SK-N-SH treated with all-trans-retinoic acid at 6 μM for 48 hours (cell line): ENCODE measurements around the gene PSD2.

Experiments used
- ATAC-seq: fragments of 200-7000 bp; cut with Tn5 transposase; 3 replicates; pipeline ENCODE4 v1.9.1; 2020; ENCODE audit warnings: mild to moderate bottlenecking, moderate library complexity
- ARNTL ChIP-seq: fragments of 450-650 bp; formaldehyde crosslinking; IDR thresholded peaks from 2 replicates; pipeline ENCODE4 v1.5.0; 2020; ENCODE audit warnings: low read depth, mild to moderate bottlenecking, moderate library complexity, borderline replicate concordance
- BACH2 ChIP-seq: fragments of 250-450 bp; sonication (Bioruptor Pico); IDR thresholded peaks from 2 replicates; pipeline ENCODE4 v1.9.0; 2021; ENCODE audit warnings: mild to moderate bottlenecking, borderline replicate concordance
- CSDC2 ChIP-seq: fragments of 250-450 bp; sonication (Bioruptor Pico); IDR thresholded peaks from 2 replicates; pipeline ENCODE4 v1.5.0; 2020; ENCODE audit warnings: mild to moderate bottlenecking, moderate library complexity
- ESRRG ChIP-seq: fragments of 250-450 bp; sonication (Bioruptor Pico); IDR thresholded peaks from 2 replicates; pipeline ENCODE4 v1.6.1; 2021; ENCODE audit warnings: mild to moderate bottlenecking
- GLIS3 ChIP-seq: fragments of 250-450 bp; sonication (Bioruptor Pico); IDR thresholded peaks from 2 replicates; pipeline ENCODE4 v1.5.0; 2020; ENCODE audit warnings: mild to moderate bottlenecking, moderate library complexity
- ISL1 ChIP-seq: fragments of 250-450 bp; sonication (Bioruptor Pico); IDR thresholded peaks from 2 replicates; pipeline ENCODE4 v2.1.2; 2022; ENCODE audit warnings: mild to moderate bottlenecking, moderate library complexity
- OSR1 ChIP-seq: fragments of 250-450 bp; sonication (Bioruptor Pico); IDR thresholded peaks from 2 replicates; pipeline ENCODE4 v1.8.0; 2022; ENCODE audit warnings: moderate library complexity, mild to moderate bottlenecking, inconsistent platforms
- PPARA ChIP-seq: fragments of 250-450 bp; sonication (Bioruptor Pico); IDR thresholded peaks from 2 replicates; pipeline ENCODE4 v1.5.0; 2020; ENCODE audit warnings: mild to moderate bottlenecking, borderline replicate concordance
- RARB ChIP-seq: fragments of 250-450 bp; sonication (Bioruptor Pico); IDR thresholded peaks from 2 replicates; pipeline ENCODE4 v1.8.0; 2021; ENCODE audit warnings: mild to moderate bottlenecking, moderate library complexity
- SNAI2 ChIP-seq: fragments of 250-450 bp; sonication (Bioruptor Pico); IDR thresholded peaks from 2 replicates; pipeline ENCODE4 v1.5.0; 2020; ENCODE audit warnings: mild to moderate bottlenecking, moderate library complexity
- TCF4 ChIP-seq: fragments of 250-450 bp; sonication (Bioruptor Pico); IDR thresholded peaks from 2 replicates; pipeline ENCODE4 v1.8.0; 2021; ENCODE audit warnings: mild to moderate bottlenecking, moderate library complexity, borderline replicate concordance
- TOX ChIP-seq: fragments of 250-450 bp; sonication (Bioruptor Pico); IDR thresholded peaks from 2 replicates; pipeline ENCODE4 v1.8.0; 2021; ENCODE audit warnings: mild to moderate bottlenecking, moderate library complexity, borderline replicate concordance
- ZC3H10 ChIP-seq: fragments of 250-450 bp; sonication (Bioruptor Pico); IDR thresholded peaks from 2 replicates; pipeline ENCODE4 v1.5.1; 2021; ENCODE audit warnings: mild to moderate bottlenecking, moderate library complexity
- ZFP3 ChIP-seq: fragments of 250-450 bp; sonication (Bioruptor Pico); IDR thresholded peaks from 2 replicates; pipeline ENCODE4 v1.5.0; 2020; ENCODE audit warnings: mild to moderate bottlenecking, moderate library complexity
- ZFP30 ChIP-seq: fragments of 450-650 bp; formaldehyde crosslinking; IDR thresholded peaks from 2 replicates; pipeline ENCODE4 v1.5.0; 2022; ENCODE audit warnings: mild to moderate bottlenecking, moderate library complexity
- ZNF70 ChIP-seq: fragments of 450-650 bp; formaldehyde crosslinking; IDR thresholded peaks from 2 replicates; pipeline ENCODE4 v1.5.0; 2020; ENCODE audit warnings: mild to moderate bottlenecking, moderate library complexity
- ZNF8 ChIP-seq: fragments of 450-650 bp; formaldehyde crosslinking; IDR thresholded peaks from 2 replicates; pipeline ENCODE4 v1.5.0; 2020; ENCODE audit warnings: mild to moderate bottlenecking, moderate library complexity
- TF ChIP-seq, protein P1 (sequence below): fragments of 250-450 bp; sonication (Bioruptor Pico); IDR thresholded peaks from 2 replicates; pipeline ENCODE4 v1.5.1; 2020; ENCODE audit warnings: low read depth, mild to moderate bottlenecking, moderate library complexity
- TF ChIP-seq, protein P2 (sequence below): fragments of 250-450 bp; sonication (Bioruptor Pico); IDR thresholded peaks from 2 replicates; pipeline ENCODE4 v1.5.1; 2021; ENCODE audit warnings: mild to moderate bottlenecking, moderate library complexity
- TF ChIP-seq, protein P3 (sequence below): fragments of 250-450 bp; sonication (Bioruptor Pico); IDR thresholded peaks from 2 replicates; pipeline ENCODE4 v1.5.0; 2020; ENCODE audit warnings: mild to moderate bottlenecking, moderate library complexity
- TF ChIP-seq, protein P4 (sequence below): fragments of 250-450 bp; sonication (Bioruptor Pico); IDR thresholded peaks from 2 replicates; pipeline ENCODE4 v1.8.0; 2021; ENCODE audit warnings: low read depth, mild to moderate bottlenecking, moderate library complexity, borderline replicate concordance
- TF ChIP-seq, protein P5 (sequence below): fragments of 250-450 bp; sonication (Bioruptor Pico); IDR thresholded peaks from 2 replicates; pipeline ENCODE4 v1.8.0; 2020; ENCODE audit warnings: mild to moderate bottlenecking, moderate library complexity, borderline replicate concordance

The PSD2 gene

DNA sequence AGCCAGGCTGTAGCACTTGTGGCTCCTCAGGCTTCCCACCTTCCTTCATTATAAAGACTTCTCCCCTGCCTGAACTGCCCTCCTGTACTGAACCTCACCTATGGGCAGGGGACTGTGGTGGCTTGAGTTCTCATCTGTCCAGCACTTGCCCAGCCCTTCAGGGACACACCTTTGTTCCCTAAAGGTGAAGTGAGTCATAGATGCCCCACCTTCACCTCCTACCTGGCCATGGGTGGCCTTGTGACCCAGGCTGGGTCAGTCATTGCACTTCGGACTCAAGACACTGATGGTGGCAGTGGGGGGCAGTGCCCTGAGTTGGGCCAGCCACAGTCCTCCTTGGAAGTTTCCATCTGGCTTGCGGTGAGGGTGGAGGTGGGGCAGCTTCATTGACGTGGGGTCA lies 26.1 kb upstream of the PSD2 start:
- TF ChIP-seq ZNF8 (CRISPR knock-in tag) (no peak), BACH2 (CRISPR knock-in tag) (no peak), SNAI2 (CRISPR knock-in tag) (no peak), TOX (no peak), PPARA (CRISPR knock-in tag) (no peak), CSDC2 (CRISPR knock-in tag) (no peak), GLIS3 (CRISPR knock-in tag) (no peak), ZFP3 (CRISPR knock-in tag) (no peak), ZFP30 (CRISPR knock-in tag) (no peak), ISL1 (CRISPR knock-in tag) (no peak), ESRRG (CRISPR knock-in tag) (no peak), OSR1 (CRISPR knock-in tag) (no peak), ARNTL (CRISPR knock-in tag) (no peak)
- TF ChIP-seq, protein P1, sequence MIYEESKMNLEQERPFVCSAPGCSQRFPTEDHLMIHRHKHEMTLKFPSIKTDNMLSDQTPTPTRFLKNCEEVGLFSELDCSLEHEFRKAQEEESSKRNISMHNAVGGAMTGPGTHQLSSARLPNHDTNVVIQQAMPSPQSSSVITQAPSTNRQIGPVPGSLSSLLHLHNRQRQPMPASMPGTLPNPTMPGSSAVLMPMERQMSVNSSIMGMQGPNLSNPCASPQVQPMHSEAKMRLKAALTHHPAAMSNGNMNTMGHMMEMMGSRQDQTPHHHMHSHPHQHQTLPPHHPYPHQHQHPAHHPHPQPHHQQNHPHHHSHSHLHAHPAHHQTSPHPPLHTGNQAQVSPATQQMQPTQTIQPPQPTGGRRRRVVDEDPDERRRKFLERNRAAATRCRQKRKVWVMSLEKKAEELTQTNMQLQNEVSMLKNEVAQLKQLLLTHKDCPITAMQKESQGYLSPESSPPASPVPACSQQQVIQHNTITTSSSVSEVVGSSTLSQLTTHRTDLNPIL (CRISPR knock-in tag), result no peak
- TF ChIP-seq, protein P2, sequence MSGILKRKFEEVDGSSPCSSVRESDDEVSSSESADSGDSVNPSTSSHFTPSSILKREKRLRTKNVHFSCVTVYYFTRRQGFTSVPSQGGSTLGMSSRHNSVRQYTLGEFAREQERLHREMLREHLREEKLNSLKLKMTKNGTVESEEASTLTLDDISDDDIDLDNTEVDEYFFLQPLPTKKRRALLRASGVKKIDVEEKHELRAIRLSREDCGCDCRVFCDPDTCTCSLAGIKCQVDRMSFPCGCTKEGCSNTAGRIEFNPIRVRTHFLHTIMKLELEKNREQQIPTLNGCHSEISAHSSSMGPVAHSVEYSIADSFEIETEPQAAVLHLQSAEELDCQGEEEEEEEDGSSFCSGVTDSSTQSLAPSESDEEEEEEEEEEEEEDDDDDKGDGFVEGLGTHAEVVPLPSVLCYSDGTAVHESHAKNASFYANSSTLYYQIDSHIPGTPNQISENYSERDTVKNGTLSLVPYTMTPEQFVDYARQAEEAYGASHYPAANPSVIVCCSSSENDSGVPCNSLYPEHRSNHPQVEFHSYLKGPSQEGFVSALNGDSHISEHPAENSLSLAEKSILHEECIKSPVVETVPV (CRISPR knock-in tag), result no peak
- TF ChIP-seq, all 23 proteins: peak for 0
- ATAC-seq, result no peak

- no peak for ATAC-seq
- TF ChIP-seq, protein P2 (CRISPR knock-in tag), result no peak
- no peak for TF ChIP-seq RARB (CRISPR knock-in tag)
- no peak for TF ChIP-seq PPARA (CRISPR knock-in tag)
- no peak for TF ChIP-seq SNAI2 (CRISPR knock-in tag)
- TF ChIP-seq, protein P3, sequence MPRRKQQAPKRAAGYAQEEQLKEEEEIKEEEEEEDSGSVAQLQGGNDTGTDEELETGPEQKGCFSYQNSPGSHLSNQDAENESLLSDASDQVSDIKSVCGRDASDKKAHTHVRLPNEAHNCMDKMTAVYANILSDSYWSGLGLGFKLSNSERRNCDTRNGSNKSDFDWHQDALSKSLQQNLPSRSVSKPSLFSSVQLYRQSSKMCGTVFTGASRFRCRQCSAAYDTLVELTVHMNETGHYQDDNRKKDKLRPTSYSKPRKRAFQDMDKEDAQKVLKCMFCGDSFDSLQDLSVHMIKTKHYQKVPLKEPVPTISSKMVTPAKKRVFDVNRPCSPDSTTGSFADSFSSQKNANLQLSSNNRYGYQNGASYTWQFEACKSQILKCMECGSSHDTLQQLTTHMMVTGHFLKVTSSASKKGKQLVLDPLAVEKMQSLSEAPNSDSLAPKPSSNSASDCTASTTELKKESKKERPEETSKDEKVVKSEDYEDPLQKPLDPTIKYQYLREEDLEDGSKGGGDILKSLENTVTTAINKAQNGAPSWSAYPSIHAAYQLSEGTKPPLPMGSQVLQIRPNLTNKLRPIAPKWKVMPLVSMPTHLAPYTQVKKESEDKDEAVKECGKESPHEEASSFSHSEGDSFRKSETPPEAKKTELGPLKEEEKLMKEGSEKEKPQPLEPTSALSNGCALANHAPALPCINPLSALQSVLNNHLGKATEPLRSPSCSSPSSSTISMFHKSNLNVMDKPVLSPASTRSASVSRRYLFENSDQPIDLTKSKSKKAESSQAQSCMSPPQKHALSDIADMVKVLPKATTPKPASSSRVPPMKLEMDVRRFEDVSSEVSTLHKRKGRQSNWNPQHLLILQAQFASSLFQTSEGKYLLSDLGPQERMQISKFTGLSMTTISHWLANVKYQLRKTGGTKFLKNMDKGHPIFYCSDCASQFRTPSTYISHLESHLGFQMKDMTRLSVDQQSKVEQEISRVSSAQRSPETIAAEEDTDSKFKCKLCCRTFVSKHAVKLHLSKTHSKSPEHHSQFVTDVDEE (CRISPR knock-in tag), result no peak
- TF ChIP-seq ZC3H10 (CRISPR knock-in tag), result no peak
- no peak for TF ChIP-seq ZNF70 (CRISPR knock-in tag)
- no peak for TF ChIP-seq TOX
- TF ChIP-seq TCF4 (CRISPR knock-in tag), result no peak
- TF ChIP-seq, protein P4, sequence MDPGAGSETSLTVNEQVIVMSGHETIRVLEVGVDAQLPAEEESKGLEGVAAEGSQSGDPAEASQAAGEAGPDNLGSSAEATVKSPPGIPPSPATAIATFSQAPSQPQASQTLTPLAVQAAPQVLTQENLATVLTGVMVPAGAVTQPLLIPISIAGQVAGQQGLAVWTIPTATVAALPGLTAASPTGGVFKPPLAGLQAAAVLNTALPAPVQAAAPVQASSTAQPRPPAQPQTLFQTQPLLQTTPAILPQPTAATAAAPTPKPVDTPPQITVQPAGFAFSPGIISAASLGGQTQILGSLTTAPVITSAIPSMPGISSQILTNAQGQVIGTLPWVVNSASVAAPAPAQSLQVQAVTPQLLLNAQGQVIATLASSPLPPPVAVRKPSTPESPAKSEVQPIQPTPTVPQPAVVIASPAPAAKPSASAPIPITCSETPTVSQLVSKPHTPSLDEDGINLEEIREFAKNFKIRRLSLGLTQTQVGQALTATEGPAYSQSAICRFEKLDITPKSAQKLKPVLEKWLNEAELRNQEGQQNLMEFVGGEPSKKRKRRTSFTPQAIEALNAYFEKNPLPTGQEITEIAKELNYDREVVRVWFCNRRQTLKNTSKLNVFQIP (CRISPR knock-in tag), result no peak
- TF ChIP-seq OSR1 (CRISPR knock-in tag), result no peak
- TF ChIP-seq ZNF8 (CRISPR knock-in tag), result no peak
- TF ChIP-seq BACH2 (CRISPR knock-in tag), result no peak
Observed at GRCh38 chr5:139770722-139771121, 24.9 kb upstream of the PSD2 start.

DNA sequence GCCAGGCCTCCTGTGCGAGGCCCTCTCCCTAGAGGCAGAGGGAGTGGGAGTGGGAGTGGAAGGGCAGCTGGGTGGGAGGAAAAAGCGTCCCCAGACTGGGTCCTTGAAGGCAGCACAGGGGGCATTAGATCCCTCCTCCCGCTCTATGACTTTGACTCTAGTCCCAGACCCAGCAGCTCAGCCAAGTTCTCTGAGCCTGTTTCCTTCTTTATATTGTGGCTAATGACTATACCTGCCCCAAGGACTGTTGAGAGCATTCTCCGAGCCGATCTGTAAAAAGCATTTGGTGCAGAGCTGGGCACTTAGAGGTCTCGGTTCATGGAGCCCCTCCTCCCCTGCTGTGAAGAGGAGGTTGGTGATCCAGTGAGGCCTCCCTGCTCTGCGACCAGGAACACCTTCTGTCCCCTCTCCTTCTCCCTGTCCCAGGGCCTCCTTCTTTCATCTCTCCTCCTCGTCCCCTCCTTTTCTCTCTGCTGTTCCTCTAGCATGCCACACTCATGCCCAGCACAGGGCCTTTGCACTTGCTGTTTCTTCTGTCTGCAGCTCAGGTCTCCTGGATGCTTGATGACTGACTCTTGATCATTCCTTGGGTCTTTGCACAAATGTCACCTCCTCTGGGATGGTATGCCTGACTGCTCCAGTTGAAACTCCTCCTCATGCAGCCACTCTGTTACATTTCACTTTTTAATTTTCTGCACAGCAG lies 23.4 kb upstream of the PSD2 start:
- no peak for ATAC-seq
- TF ChIP-seq OSR1 (CRISPR knock-in tag) (no peak), RARB (CRISPR knock-in tag) (no peak), TOX (no peak), ZC3H10 (CRISPR knock-in tag) (no peak), ISL1 (CRISPR knock-in tag) (no peak), TCF4 (CRISPR knock-in tag) (no peak), BACH2 (CRISPR knock-in tag) (no peak), ZNF8 (CRISPR knock-in tag) (no peak), CSDC2 (CRISPR knock-in tag) (no peak), ZNF70 (CRISPR knock-in tag) (no peak), ARNTL (CRISPR knock-in tag) (no peak)
- TF ChIP-seq, protein P5, sequence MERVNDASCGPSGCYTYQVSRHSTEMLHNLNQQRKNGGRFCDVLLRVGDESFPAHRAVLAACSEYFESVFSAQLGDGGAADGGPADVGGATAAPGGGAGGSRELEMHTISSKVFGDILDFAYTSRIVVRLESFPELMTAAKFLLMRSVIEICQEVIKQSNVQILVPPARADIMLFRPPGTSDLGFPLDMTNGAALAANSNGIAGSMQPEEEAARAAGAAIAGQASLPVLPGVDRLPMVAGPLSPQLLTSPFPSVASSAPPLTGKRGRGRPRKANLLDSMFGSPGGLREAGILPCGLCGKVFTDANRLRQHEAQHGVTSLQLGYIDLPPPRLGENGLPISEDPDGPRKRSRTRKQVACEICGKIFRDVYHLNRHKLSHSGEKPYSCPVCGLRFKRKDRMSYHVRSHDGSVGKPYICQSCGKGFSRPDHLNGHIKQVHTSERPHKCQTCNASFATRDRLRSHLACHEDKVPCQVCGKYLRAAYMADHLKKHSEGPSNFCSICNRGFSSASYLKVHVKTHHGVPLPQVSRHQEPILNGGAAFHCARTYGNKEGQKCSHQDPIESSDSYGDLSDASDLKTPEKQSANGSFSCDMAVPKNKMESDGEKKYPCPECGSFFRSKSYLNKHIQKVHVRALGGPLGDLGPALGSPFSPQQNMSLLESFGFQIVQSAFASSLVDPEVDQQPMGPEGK, result no peak
- TF ChIP-seq, protein P2 (CRISPR knock-in tag), result no peak
